Ishikawa (cell line): Measurements from ENCODE around the gene GPX7.

Experiments
- CEBPB ChIP-seq: IDR thresholded peaks from 2 replicates; pipeline ENCODE4 v1.6.1; 2012
- CREB1 ChIP-seq: IDR thresholded peaks from 2 replicates; pipeline ENCODE4 v1.6.1; 2012; ENCODE audit warnings: low read depth
- EGR1 ChIP-seq: IDR thresholded peaks from 2 replicates; pipeline ENCODE4 v1.6.1; 2012
- EP300 ChIP-seq: IDR thresholded peaks from 2 replicates; pipeline ENCODE4 v1.6.1; 2012; ENCODE audit warnings: borderline replicate concordance
- MAX ChIP-seq: IDR thresholded peaks from 2 replicates; pipeline ENCODE4 v1.6.1; 2012
- RAD21 ChIP-seq: IDR thresholded peaks from 2 replicates; pipeline ENCODE4 v1.6.1; 2012; ENCODE audit warnings: low read depth
- REST ChIP-seq: IDR thresholded peaks from 2 replicates; pipeline ENCODE4 v1.6.1; 2012; ENCODE audit warnings: low read depth, mild to moderate bottlenecking
- TAF1 ChIP-seq: IDR thresholded peaks from 2 replicates; pipeline ENCODE4 v1.6.1; 2012; ENCODE audit warnings: low read depth, mild to moderate bottlenecking
- TCF12 ChIP-seq: IDR thresholded peaks from 2 replicates; pipeline ENCODE4 v1.6.1; 2012; ENCODE audit warnings: low read depth
- TEAD4 ChIP-seq: IDR thresholded peaks from 2 replicates; pipeline ENCODE4 v1.6.1; 2012
- USF1 ChIP-seq: IDR thresholded peaks from 2 replicates; pipeline ENCODE4 v1.6.1; 2012
- YY1 ChIP-seq: IDR thresholded peaks from 2 replicates; pipeline ENCODE4 v1.6.1; 2012; ENCODE audit warnings: low read depth
- ZBTB7A ChIP-seq: IDR thresholded peaks from 2 replicates; pipeline ENCODE4 v1.6.1; 2012; ENCODE audit warnings: low read depth

GRCh38 chr1:52582116-52582696 lies 20.0 kb upstream of the GPX7 start:
- TF ChIP-seq RAD21 (no peak), REST (no peak), EGR1 (no peak), TEAD4 (no peak), MAX (no peak), YY1 (no peak), CREB1 (no peak), USF1 (no peak), TAF1 (no peak), ZBTB7A (no peak), CEBPB (no peak), EP300 (no peak), TCF12 (no peak)
